ENCODE data around the gene CADM1. TPM values are rescaled to one million over a fixed set of nuclear protein-coding genes. Genes with fewer than 3 reads are reported as not detected.

The CADM1 gene
- polyA plus RNA-seq, 1 donor (not counting 4 experiments of a cell fraction or from before 2014, with no cell fraction given) = 9.5 TPM

DNA sequence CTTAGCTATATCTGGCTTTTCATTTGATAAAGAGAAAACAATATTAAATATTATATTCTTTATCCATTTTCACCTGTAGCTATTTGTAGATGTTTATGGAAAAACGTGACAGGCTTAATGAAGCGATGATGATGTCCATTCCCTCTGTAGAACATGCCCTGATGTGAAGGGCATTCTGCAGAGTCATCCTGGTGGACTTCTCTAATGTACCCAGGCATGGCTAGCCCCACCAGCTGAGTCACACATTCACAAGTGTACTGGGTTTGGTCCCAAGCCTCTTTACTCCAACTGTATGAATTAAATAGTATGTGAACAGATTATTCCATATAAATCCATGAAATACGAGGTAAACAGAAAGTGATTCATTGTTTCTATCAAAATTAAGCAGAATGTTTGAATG lies 139.3 kb downstream of the CADM1 start:
- Histone ChIP-seq H3K9me1 (ENCODE audit: control insufficient read depth, extremely low read depth, insufficient read depth, low read length) (no peaks in the 10 kb centered on the region), H3K4me2 (ENCODE audit: control insufficient read depth, extremely low read depth, insufficient read depth, low read depth, low read length) (no peak overlapping the region), H2AFZ (ENCODE audit: control insufficient read depth, low read length) (no peak overlapping the region), H3K4me1 (ENCODE audit: control insufficient read depth, extremely low read depth, insufficient read depth, low read length) (no peaks in the 10 kb centered on the region), H3K9me3 (ENCODE audit: control insufficient read depth, low read depth, low read length) (no peaks in the 10 kb centered on the region), H3K4me3 (ENCODE audit: control insufficient read depth in 2 of 3, extremely low read depth in 1 of 3, insufficient read depth in 2 of 3, low read depth in 1 of 3, low read length in 3 of 3) (no peak overlapping the region), H4K20me1 (ENCODE audit: control insufficient read depth, extremely low read depth, insufficient read depth, low read length) (no peaks in the 10 kb centered on the region), H3K9ac (ENCODE audit: control insufficient read depth, extremely low read depth, insufficient read depth, low read length) (no peak overlapping the region), H3K27ac (ENCODE audit: control insufficient read depth, insufficient read depth, low read length) (no peak overlapping the region), H3K79me2 (ENCODE audit: control insufficient read depth, insufficient read depth, low read length) (no peaks in the 10 kb centered on the region), H3K36me3 (ENCODE audit: control insufficient read depth in 2 of 2, extremely low read depth in 1 of 2, insufficient read depth in 2 of 2, low read length in 2 of 2) (no peaks in the 10 kb centered on the region), H3K27me3 (ENCODE audit: control insufficient read depth, extremely low read depth, insufficient read depth, low read length) (no peaks in the 10 kb centered on the region)
- no peak for FAIRE-seq
- dilution Hi-C loops (cut with MboI; ENCODE audit: extremely low pct_ligation_motif_present, low sequenced_read_pairs) = no loop called here
- TF ChIP-seq, protein P1, sequence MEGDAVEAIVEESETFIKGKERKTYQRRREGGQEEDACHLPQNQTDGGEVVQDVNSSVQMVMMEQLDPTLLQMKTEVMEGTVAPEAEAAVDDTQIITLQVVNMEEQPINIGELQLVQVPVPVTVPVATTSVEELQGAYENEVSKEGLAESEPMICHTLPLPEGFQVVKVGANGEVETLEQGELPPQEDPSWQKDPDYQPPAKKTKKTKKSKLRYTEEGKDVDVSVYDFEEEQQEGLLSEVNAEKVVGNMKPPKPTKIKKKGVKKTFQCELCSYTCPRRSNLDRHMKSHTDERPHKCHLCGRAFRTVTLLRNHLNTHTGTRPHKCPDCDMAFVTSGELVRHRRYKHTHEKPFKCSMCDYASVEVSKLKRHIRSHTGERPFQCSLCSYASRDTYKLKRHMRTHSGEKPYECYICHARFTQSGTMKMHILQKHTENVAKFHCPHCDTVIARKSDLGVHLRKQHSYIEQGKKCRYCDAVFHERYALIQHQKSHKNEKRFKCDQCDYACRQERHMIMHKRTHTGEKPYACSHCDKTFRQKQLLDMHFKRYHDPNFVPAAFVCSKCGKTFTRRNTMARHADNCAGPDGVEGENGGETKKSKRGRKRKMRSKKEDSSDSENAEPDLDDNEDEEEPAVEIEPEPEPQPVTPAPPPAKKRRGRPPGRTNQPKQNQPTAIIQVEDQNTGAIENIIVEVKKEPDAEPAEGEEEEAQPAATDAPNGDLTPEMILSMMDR (optimal IDR thresholded peaks at IDR 0.05 in 1 of 3, IDR thresholded peaks at IDR 0.05 in 1 of 3, conservative IDR thresholded peaks at IDR 0.05 in 1 of 3; ENCODE audit: extremely low read depth in 1 of 3, insufficient read depth in 2 of 3, low read length in 3 of 3) = no peak
- TF ChIP-seq EZH2 (IDR thresholded peaks at IDR 0.05; ENCODE audit: low read length) = no peak
- no peak for DNase-seq (ENCODE audit: low read depth, low spot score)

DNA sequence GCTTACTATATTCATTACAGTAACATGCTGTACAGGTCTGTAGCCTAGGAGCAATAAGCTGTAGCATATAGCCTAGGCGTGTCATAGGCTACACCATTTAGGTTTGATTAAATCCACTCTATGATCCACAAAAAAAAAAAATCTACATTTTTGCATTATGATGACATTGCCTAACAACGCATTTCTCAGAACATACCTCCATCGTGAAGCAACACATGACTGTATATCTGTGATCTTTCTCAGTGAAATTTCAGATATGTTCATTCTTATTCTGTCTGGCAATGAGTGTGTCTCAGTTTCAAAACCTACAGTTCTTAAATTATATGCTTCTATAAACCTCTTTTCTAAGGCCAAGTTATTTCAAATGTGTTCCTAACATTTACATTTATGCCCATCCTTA lies 140.3 kb downstream of the CADM1 start:
- Histone ChIP-seq H3K27ac (ENCODE audit: control insufficient read depth, insufficient read depth, low read length) (no peak overlapping the region), H3K27me3 (ENCODE audit: control insufficient read depth, extremely low read depth, insufficient read depth, low read length) (no peaks in the 10 kb centered on the region), H3K4me3 (ENCODE audit: control insufficient read depth in 2 of 3, extremely low read depth in 1 of 3, insufficient read depth in 2 of 3, low read depth in 1 of 3, low read length in 3 of 3) (no peak overlapping the region), H3K4me2 (ENCODE audit: control insufficient read depth, extremely low read depth, insufficient read depth, low read depth, low read length) (no peak overlapping the region), H3K9me3 (ENCODE audit: control insufficient read depth, low read depth, low read length) (no peaks in the 10 kb centered on the region), H2AFZ (ENCODE audit: control insufficient read depth, low read length) (no peak overlapping the region), H3K9ac (ENCODE audit: control insufficient read depth, extremely low read depth, insufficient read depth, low read length) (no peak overlapping the region), H3K36me3 (ENCODE audit: control insufficient read depth in 2 of 2, extremely low read depth in 1 of 2, insufficient read depth in 2 of 2, low read length in 2 of 2) (no peaks in the 10 kb centered on the region), H3K4me1 (ENCODE audit: control insufficient read depth, extremely low read depth, insufficient read depth, low read length) (no peaks in the 10 kb centered on the region), H3K9me1 (ENCODE audit: control insufficient read depth, extremely low read depth, insufficient read depth, low read length) (no peaks in the 10 kb centered on the region), H4K20me1 (ENCODE audit: control insufficient read depth, extremely low read depth, insufficient read depth, low read length) (no peaks in the 10 kb centered on the region), H3K79me2 (ENCODE audit: control insufficient read depth, insufficient read depth, low read length) (no peaks in the 10 kb centered on the region)
- dilution Hi-C loops (cut with MboI; ENCODE audit: extremely low pct_ligation_motif_present, low sequenced_read_pairs) = no loop called here
- no peak for DNase-seq (ENCODE audit: low read depth, low spot score)
- no peak for TF ChIP-seq EZH2 (IDR thresholded peaks at IDR 0.05; ENCODE audit: low read length)
- TF ChIP-seq, protein P1 (optimal IDR thresholded peaks at IDR 0.05 in 1 of 3, IDR thresholded peaks at IDR 0.05 in 1 of 3, conservative IDR thresholded peaks at IDR 0.05 in 1 of 3; ENCODE audit: extremely low read depth in 1 of 3, insufficient read depth in 2 of 3, low read length in 3 of 3) = no peak
- no peak for FAIRE-seq

Measured in keratinocyte (primary cell).